Skeletal muscle tissue (tissue), 4 donors: ENCODE results near the gene PLAU. TPM values are rescaled to one million over a fixed set of nuclear protein-coding genes. Genes with fewer than 3 reads are reported as not detected.

Experiments used
- H3K27ac ChIP-seq: one replicate; pipeline ENCODE4 v1.7.0; 2013; ENCODE audit warnings: mild to moderate bottlenecking, low read depth, low read length, inconsistent platforms
- H3K27me3 ChIP-seq, 3 donors: one replicate each; pipeline ENCODE4 v1.7.0; 2013; ENCODE audit warnings: low read length in 3 of 3; ENCODE audit not compliant: control insufficient read depth in 3 of 3, insufficient read depth in 3 of 3
- H3K36me3 ChIP-seq, 3 donors: one replicate each; pipeline ENCODE4 v1.7.0; 2013; ENCODE audit warnings: low read length in 3 of 3; ENCODE audit not compliant: control insufficient read depth in 3 of 3, insufficient read depth in 3 of 3
- H3K4me1 ChIP-seq, 3 donors: one replicate each; pipeline ENCODE4 v1.7.0; 2013; ENCODE audit warnings: low read length in 3 of 3, mild to moderate bottlenecking in 3 of 3; ENCODE audit not compliant: control insufficient read depth in 3 of 3, insufficient read depth in 3 of 3
- H3K4me3 ChIP-seq, 3 donors: one replicate each; pipeline ENCODE4 v1.7.0; 2013; ENCODE audit warnings: low read length in 3 of 3
- H3K9ac ChIP-seq, 3 donors: one replicate each; pipeline ENCODE4 v1.7.0; 2013; ENCODE audit warnings: low read length in 3 of 3, mild to moderate bottlenecking in 3 of 3, moderate library complexity in 2 of 3, low read depth in 1 of 3
- H3K9me3 ChIP-seq, 3 donors: one replicate each; pipeline ENCODE4 v1.7.0; 2013; ENCODE audit warnings: low read length in 3 of 3; ENCODE audit not compliant: control insufficient read depth in 3 of 3
- total RNA-seq: library from RNA; depleted of rRNA; stranded (reverse); fragments of >200 nt; gene quantifications from one replicate; pipeline ENCODE4 v1.2.3, GENCODE V29; 2014
- donor health status: Osteomylitis.

PLAU gene
- total RNA-seq, 1 donor from 2014 or later, result 21.4 TPM

DNA sequence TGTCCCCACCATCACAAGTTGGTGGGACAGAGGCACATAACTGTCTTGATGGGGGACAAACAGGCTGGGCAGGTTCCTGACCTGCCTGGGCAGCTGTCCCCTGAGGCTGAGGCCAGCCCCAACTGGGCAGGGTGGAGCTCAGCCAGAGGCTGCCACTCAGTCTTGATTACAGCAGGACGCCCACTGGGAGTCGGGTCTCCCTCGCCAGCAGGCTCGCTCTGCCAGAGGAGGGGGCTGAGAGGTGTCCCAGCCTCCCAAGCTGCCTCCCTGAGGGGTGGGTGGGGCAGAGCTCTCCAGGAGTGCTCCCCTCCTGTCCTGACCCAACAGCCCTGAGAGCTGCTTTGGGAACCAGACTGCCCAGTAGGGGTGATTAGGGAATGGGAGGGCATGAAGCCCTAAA, 34.8 kb upstream of the PLAU start:
- Histone ChIP-seq H3K9ac (peak overlapping the region in 2 of 3 donors; percentile 43 to 50), H3K27me3 (no peaks in the 10 kb centered on the region), H3K27ac (peak overlapping the region; percentile 78), H3K4me3 (no peak overlapping the region), H3K36me3 (peaks cover 2 to 9% (median 9%) of the 10 kb centered on the region in 3 donors), H3K9me3 (no peaks in the 10 kb centered on the region), H3K4me1 (peaks cover 44 to 59% (median 46%) of the 10 kb centered on the region in 3 donors)

DNA sequence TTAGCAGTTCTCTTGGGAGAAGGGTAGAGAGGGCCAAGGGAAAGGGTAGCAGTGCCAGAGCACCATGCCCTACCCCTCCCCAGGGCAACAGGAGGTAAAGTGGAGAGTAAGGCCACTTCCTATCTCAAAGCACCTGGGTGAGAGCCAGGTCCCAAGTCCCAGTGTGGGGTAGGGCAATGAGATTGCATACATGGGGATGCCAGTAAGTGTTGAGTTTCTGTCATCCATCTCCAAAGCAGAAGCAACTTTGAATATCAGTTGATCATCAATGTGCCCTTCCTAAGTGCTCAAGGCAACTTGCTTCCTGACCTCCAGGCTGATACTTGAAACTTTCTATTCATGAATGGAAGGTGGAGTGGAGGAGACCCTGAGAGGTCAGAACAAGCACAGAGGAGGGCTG, 34.4 kb upstream of the PLAU start:
- Histone ChIP-seq H3K9ac (peak overlapping the region in 2 of 3 donors; percentile 43 to 50), H3K4me3 (no peak overlapping the region), H3K27me3 (no peaks in the 10 kb centered on the region), H3K36me3 (peaks cover 0 to 9% (median 7%) of the 10 kb centered on the region in 3 donors), H3K4me1 (peaks cover 40 to 55% (median 42%) of the 10 kb centered on the region in 3 donors), H3K9me3 (no peaks in the 10 kb centered on the region), H3K27ac (peak overlapping the region; percentile 78)

DNA sequence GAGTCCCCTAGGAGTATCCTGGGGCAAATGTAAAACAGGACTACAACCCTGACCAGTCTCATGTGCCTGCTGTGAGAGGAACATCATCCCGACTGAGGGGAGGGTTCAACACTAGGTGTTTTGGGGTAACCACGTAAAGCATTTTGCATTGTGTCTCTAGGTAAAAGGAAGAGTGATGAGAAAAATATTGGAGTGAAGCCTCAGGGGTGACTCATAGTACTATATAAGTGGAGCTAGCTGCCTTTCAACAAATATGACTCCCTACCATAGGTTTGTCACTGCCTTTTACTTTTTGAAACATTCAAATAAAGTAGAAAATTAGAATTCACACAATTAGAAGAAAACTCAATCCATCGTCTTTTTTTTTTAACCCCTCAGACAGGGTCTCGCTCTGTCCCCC, 34.0 kb upstream of the PLAU start:
- Histone ChIP-seq H3K9ac (peak overlapping the region in 2 of 3 donors; percentile 20 to 50), H3K9me3 (no peaks in the 10 kb centered on the region), H3K27ac (peak overlapping the region; percentile 78), H3K27me3 (no peaks in the 10 kb centered on the region), H3K4me3 (no peak overlapping the region), H3K36me3 (peaks cover 0 to 9% (median 7%) of the 10 kb centered on the region in 3 donors), H3K4me1 (peaks cover 36 to 51% (median 38%) of the 10 kb centered on the region in 3 donors)

DNA sequence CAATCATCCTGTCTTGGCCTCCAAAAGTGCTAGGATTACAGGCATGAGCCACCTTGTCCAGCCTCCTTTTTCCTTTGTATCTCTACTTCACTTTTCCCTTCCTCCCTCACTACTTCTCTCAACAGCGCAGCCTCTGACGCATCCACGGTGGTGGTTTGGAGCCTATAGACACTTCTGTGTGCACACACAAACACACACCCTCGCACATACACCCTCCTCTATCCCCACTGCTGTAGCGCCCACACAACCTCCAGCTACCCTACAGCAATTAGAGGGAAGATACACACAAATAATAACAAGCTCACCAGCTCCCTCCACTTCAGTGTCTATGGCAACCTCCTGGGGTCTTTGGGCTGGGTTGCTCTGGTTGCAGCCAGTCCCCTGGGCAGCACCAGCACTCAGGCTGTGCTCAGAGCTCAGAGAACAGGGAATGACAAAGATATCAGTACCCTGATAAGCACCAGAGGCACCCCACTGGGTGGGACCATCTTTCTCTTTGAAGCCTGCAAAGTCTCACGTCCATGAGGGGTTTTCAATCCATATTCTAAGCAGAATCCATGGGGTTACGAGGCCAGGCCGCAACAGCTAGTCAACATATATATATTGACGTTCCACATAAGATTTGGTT, 33.3 kb upstream of the PLAU start:
- peak overlapping the region in 1 of 3 donors; percentile 35 for H3K9ac ChIP-seq
- peaks cover 29 to 44% (median 31%) of the 10 kb centered on the region in 3 donors for H3K4me1 ChIP-seq
- no peaks in the 10 kb centered on the region for H3K9me3 ChIP-seq
- no peak overlapping the region for H3K4me3 ChIP-seq
- peak overlapping the region; percentile 16 for H3K27ac ChIP-seq
- peaks cover 0 to 5% (median 0%) of the 10 kb centered on the region in 3 donors for H3K36me3 ChIP-seq
- H3K27me3 ChIP-seq, result no peaks in the 10 kb centered on the region

DNA sequence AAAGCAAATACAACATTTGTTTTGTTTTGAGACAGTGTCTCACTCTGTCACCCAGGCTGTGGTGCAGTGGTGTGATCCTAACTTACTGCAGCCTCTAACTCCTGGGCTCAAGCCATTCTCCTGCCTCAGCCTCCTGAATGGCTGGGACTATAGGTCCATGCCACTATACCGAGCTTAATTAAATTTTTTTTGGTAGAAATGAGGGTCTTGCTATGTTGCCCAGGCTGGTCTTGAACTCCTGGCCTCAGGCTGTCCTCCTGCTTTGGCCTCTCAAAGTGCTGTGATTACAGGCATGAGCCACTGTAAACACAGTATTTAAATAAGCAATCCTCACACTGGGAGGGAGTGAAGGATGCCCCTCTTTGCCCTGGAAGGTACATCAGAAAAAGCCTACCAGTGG, 32.6 kb upstream of the PLAU start:
- H3K9ac ChIP-seq, result no peak overlapping the region
- H3K4me1 ChIP-seq, result peaks cover 22 to 37% (median 24%) of the 10 kb centered on the region in 3 donors
- no peak overlapping the region for H3K27ac ChIP-seq
- H3K4me3 ChIP-seq, result no peak overlapping the region
- H3K9me3 ChIP-seq, result no peaks in the 10 kb centered on the region
- no peaks in the 10 kb centered on the region for H3K27me3 ChIP-seq
- H3K36me3 ChIP-seq, result no peaks in the 10 kb centered on the region

DNA sequence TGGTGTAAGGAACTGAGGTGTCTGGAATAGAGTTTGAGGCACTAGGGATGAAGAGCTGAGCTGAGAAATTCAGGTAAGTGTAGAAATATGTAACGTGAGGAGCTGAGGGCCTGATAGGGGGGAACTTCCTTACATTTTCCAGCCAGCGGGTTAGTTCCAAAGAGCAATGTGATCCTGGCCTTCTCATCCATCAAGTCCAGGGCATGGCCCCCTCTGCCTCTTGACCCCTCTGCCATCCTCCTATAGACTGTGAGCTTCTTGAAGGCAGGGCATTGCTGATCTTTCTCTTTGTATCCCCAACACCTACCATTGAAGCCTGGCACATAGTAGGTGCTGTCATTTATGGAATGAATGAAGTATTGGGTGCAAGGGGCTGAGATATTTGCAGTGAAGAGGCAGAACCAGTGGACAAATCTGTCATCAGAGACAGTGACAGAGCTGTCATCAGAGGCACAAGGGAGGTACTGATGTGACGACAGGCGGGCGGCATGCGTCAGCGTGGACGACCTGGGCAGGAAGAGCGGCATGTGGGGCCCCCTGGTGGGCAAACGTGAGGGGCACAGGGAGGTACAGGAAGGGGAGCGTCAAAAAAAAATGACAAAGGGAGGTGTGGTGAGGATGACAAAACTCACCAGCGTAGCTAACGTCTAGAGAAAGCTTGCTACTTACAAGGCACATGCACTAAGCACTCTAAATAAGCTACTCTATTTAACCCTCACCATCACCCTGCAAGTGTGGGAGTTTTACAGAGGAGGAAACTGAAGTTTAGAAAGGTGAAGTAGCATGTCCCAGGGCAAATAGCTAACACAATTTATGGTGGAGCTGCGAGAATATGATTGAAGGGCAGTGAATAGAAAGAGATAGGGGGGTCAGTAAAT, 31.4 kb upstream of the PLAU start:
- Histone ChIP-seq H3K4me1 (peaks cover 21 to 36% (median 24%) of the 10 kb centered on the region in 3 donors), H3K9ac (no peak overlapping the region), H3K27me3 (no peaks in the 10 kb centered on the region), H3K27ac (peak overlapping the region; percentile 16), H3K9me3 (no peaks in the 10 kb centered on the region), H3K36me3 (no peaks in the 10 kb centered on the region), H3K4me3 (no peak overlapping the region)

DNA sequence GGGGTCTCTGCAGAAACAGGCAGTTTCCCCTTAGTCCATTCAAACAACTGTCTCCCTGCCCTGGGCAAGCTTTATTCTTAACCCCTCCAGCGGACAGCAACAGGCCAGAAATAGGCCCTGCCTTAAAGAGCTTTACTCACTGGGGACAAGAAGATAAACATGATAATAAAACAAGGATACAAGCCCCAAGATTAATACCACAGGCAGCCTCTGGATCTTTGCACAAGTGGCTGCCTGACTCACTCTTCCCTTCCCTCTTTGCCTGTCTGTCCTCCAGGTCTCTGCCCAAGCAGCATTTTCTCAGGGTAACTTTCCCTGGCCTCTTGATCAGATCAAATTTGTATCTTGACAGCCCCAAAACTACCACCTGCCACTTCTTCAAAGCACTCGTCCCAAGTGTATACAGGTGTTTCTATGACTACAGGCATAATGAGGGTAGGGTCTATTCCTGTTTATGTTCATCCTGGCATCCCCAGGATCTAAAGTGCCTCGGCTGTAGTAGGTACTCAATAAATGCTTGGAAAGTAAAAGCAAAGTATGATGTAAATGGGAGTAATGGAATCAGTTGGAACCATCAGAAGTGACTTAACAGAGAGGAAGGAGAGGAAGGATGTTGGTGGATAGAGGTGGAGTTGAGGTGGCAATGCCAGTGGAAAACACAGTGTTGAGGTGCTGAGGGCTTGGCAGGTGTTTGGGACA, 29.6 kb upstream of the PLAU start:
- no peaks in the 10 kb centered on the region for H3K27me3 ChIP-seq
- H3K4me3 ChIP-seq, result no peak overlapping the region
- no peaks in the 10 kb centered on the region for H3K36me3 ChIP-seq
- no peaks in the 10 kb centered on the region for H3K9me3 ChIP-seq
- H3K9ac ChIP-seq, result no peak overlapping the region
- no peak overlapping the region for H3K27ac ChIP-seq
- peaks cover 13 to 21% (median 16%) of the 10 kb centered on the region in 3 donors for H3K4me1 ChIP-seq

DNA sequence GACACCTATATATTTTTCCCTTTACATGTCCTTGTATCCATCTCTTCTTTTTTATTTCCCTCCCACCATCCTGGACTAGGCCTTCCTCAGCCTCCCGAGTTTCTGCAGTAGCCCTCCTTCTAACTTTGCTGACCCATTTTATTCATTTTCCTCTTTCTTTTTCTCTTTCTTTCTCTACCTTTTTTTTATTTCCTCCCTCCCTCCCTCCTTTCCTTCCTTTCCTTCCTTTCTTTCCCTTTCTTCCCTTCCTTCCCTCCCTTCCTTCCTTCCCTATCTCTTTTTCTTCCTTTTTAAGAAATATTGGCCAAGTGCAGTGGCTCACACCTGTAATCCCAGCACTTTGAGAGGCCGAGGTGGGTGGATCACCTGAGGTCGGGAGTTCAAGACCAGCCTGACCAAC, 26.9 kb upstream of the PLAU start:
- no peak overlapping the region for H3K9ac ChIP-seq
- no peaks in the 10 kb centered on the region for H3K27me3 ChIP-seq
- H3K4me1 ChIP-seq, result peaks cover 33 to 37% (median 33%) of the 10 kb centered on the region in 3 donors
- no peak overlapping the region for H3K4me3 ChIP-seq
- no peak overlapping the region for H3K27ac ChIP-seq
- H3K36me3 ChIP-seq, result no peaks in the 10 kb centered on the region
- H3K9me3 ChIP-seq, result no peaks in the 10 kb centered on the region

DNA sequence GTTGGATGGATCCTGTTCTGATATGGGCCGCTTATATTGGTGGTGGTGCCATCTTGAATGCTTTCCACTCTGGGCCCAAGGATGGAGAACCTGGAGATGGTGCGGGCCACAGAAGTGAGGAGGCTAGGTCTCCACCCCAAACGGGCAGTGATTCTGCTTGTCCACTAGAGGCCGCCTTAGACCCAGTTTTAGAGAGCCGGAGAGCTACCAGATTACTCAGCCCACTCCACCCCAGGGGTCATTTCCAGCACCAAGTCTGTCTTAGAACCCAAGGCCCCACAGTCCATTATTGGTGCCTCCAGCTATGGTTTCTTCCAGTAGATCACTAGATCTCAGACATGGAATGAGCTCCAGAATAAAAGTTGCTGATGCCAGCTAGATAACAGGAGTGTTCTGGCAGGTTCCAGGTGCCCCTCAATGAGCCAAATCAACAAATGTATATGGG, 24.8 kb upstream of the PLAU start:
- Histone ChIP-seq H3K36me3 (no peaks in the 10 kb centered on the region), H3K4me1 (peaks cover 31 to 35% (median 33%) of the 10 kb centered on the region in 3 donors), H3K9me3 (no peaks in the 10 kb centered on the region), H3K27ac (peak overlapping the region; percentile 89), H3K27me3 (no peaks in the 10 kb centered on the region), H3K9ac (no peak overlapping the region), H3K4me3 (peak overlapping the region in 1 of 3 donors; percentile 43)
